Lung (tissue), 12 donors: Measurements from ENCODE around the gene IL18. TPM values are rescaled to one million over a fixed set of nuclear protein-coding genes. Genes with fewer than 3 reads are reported as not detected.

Experiments
- ATAC-seq: fragments of 200-7000 bp; cut with Tn5 transposase; one replicate; pipeline ENCODE4 v1.9.1; 2020; ENCODE audit warnings: moderate number of reproducible peaks; ENCODE audit not compliant: insufficient read depth, low FRiP score
- DNase-seq, 3 donors: peaks; one replicate each; pipeline ENCODE4 v3.0.0-alpha.2; 2013 to 2017
- H3K27ac ChIP-seq, 2 donors: one replicate each; pipeline ENCODE4 v1.5.1; 2013; ENCODE audit warnings: mild to moderate bottlenecking in 2 of 2, moderate library complexity in 2 of 2, control low read depth in 1 of 2, inconsistent platforms in 1 of 2, low read depth in 1 of 2, low read length in 1 of 2
- H3K27me3 ChIP-seq, 3 donors: one replicate each; pipeline ENCODE4 v1.5.1; 2013; ENCODE audit warnings: low read length in 2 of 3; ENCODE audit not compliant: control insufficient read depth in 3 of 3, insufficient read depth in 3 of 3
- H3K36me3 ChIP-seq, 4 donors: one replicate each; pipeline ENCODE4 v1.5.1; 2013; ENCODE audit warnings: low read length in 4 of 4, mild to moderate bottlenecking in 1 of 4, moderate library complexity in 1 of 4; ENCODE audit not compliant: control insufficient read depth in 4 of 4, insufficient read depth in 4 of 4
- H3K4me1 ChIP-seq, 5 donors: one replicate each; pipeline ENCODE4 v1.5.1; 2013; ENCODE audit warnings: low read length in 5 of 5, mild to moderate bottlenecking in 2 of 5, moderate library complexity in 1 of 5; ENCODE audit not compliant: control insufficient read depth in 5 of 5, insufficient read depth in 5 of 5
- H3K4me3 ChIP-seq: one replicate; pipeline ENCODE4 v1.5.1; 2013; ENCODE audit warnings: mild to moderate bottlenecking, control low read depth, moderate library complexity
- H3K9ac ChIP-seq, 2 donors: one replicate each; pipeline ENCODE4 v1.5.1; 2013; ENCODE audit warnings: low read length in 2 of 2, control low read depth in 1 of 2; ENCODE audit not compliant: insufficient read depth in 1 of 2
- H3K9me3 ChIP-seq, 4 donors: one replicate each; pipeline ENCODE4 v1.5.1; 2013; ENCODE audit warnings: low read length in 3 of 4, mild to moderate bottlenecking in 1 of 4, moderate library complexity in 1 of 4; ENCODE audit not compliant: control insufficient read depth in 4 of 4, insufficient read depth in 3 of 4
- CTCF ChIP-seq: IDR thresholded peaks from 2 replicates; pipeline ENCODE4 v1.5.1; 2012; ENCODE audit warnings: mild to moderate bottlenecking; ENCODE audit errors: control extremely low read depth, extremely low read depth
- WGBS, 2 donors: extraction: QIAGEN DNeasy Blood & Tissue Kit; methylation state at CpG; one replicate each; pipeline ENCODE4 v1.1.7; 2013; 5-methylcytosine and 5-hydroxymethylcytosine counted together
- polyA plus RNA-seq, 2 donors: library from polyadenylated mRNA; stranded (reverse); fragments of 200-250 nt; gene quantifications; one replicate each; pipeline ENCODE4 v1.2.1, GENCODE V29; 2013
- total RNA-seq, 2 donors: library from RNA; depleted of rRNA in 1 of 2; stranded (reverse); fragments of >200 nt in 1 of 2; gene quantifications; one replicate each; pipeline ENCODE4 v1.2.1, GENCODE V29; 2014 to 2021
- donor health status: control.
- donor health status: control.
- donor health status: Bipolar disorder and iron deficiency.
- donor health status: healthy.
- donor health status: DM: yes; HTN: yes; CAD: no.

The IL18 gene
- total and polyA plus RNA-seq, 4 donors, result 23.7 to 88.9 (median 27.0) TPM

- 87 to 89% methylated on average over 25 of the region's 25 CpGs for WGBS, 2 donors
- H3K27ac ChIP-seq, result peak within 1 kb of the TSS in 1 of 2 donors; percentile 27
- no peak within 1 kb of the TSS for H3K4me3 ChIP-seq
- H3K9ac ChIP-seq, result no peak within 1 kb of the TSS
- no peaks in the 10 kb centered on the region for H3K9me3 ChIP-seq
- no peak for DNase-seq
- H3K36me3 ChIP-seq, result no peaks in the 10 kb centered on the region
- H3K27me3 ChIP-seq, result no peaks in the 10 kb centered on the region
- no peak for ATAC-seq
- peaks cover 0 to 6% (median 0%) of the 10 kb centered on the region in 5 donors for H3K4me1 ChIP-seq
- TF ChIP-seq CTCF, result no peak
These were observed 3.3 kb upstream of the IL18 start, which contains the start of gene TEX12 for GRCh38 chr11:112167145-112167544. Gene TEX12 (plus strand): TSS chr11:112167372. CDS start chr11:112169269, 1,897 bp downstream.

GRCh38 chr11:112166562-112166961 lies 2.7 kb upstream of the IL18 start:
- ATAC-seq, result no peak

GRCh38 chr11:112165049-112165448 lies 1.2 kb upstream of the IL18 start:
- no peak overlapping the region for H3K9ac ChIP-seq
- ATAC-seq, result no peak
- H3K4me3 ChIP-seq, result no peak overlapping the region
- H3K9me3 ChIP-seq, result no peaks in the 10 kb centered on the region
- H3K27ac ChIP-seq, result no peak overlapping the region
- 42 to 60% methylated on average over 3 of the region's 3 CpGs for WGBS, 2 donors
- peaks cover 0 to 6% (median 0%) of the 10 kb centered on the region in 5 donors for H3K4me1 ChIP-seq
- TF ChIP-seq CTCF, result no peak
- no peaks in the 10 kb centered on the region for H3K36me3 ChIP-seq
- H3K27me3 ChIP-seq, result no peaks in the 10 kb centered on the region
- DNase-seq, result no peak

More at GRCh38 chr11:112166562-112166961, 2.7 kb upstream of the IL18 start:
- peaks cover 0 to 6% (median 0%) of the 10 kb centered on the region in 5 donors for H3K4me1 ChIP-seq
- 51 to 57% methylated on average over 8 of the region's 8 CpGs for WGBS, 2 donors
- H3K9ac ChIP-seq, result no peak overlapping the region
- no peaks in the 10 kb centered on the region for H3K36me3 ChIP-seq
- no peaks in the 10 kb centered on the region for H3K9me3 ChIP-seq
- no peak overlapping the region for H3K4me3 ChIP-seq
- no peak for TF ChIP-seq CTCF
- H3K27ac ChIP-seq, result peak overlapping the region in 1 of 2 donors; percentile 27
- no peak for DNase-seq
- no peaks in the 10 kb centered on the region for H3K27me3 ChIP-seq
